B cell (primary cell): ENCODE data around the gene PDP2. TPM values are rescaled to one million over a fixed set of nuclear protein-coding genes. Genes with fewer than 3 reads are reported as not detected.

Experiments used
- ATAC-seq: fragments of 200-7000 bp; cut with Tn5 transposase; one replicate; pipeline ENCODE4 v1.10.0; 2021; ENCODE audit warnings: low read depth, mild to moderate bottlenecking, moderate number of reproducible peaks, moderate library complexity
- CTCF ChIA-PET: fragments of 350-600 bp; sonication (Branson Sonifier 250); formaldehyde crosslinking; loops from one replicate; lab custom pipeline; 2021; ENCODE audit warnings: antibody characterized with exemption, inconsistent platforms; lab: Charles Lee
- POLR2A ChIA-PET: fragments of 350-600 bp; sonication (Branson Sonifier 250); formaldehyde crosslinking; loops from one replicate; lab custom pipeline; 2021; ENCODE audit warnings: antibody characterized with exemption; lab: Charles Lee
- DNase-seq: peaks from one replicate; pipeline ENCODE4 v3.0.0; 2013
- H2AFZ ChIP-seq: 2 replicates; pipeline ENCODE4 v1.6.1; 2012; ENCODE audit warnings: mild to moderate bottlenecking, low read depth, low read length; ENCODE audit not compliant: insufficient read depth, poor library complexity, severe bottlenecking
- H3K27ac ChIP-seq, 2 donors: 1 replicate in 1 of 2; 2 replicates in 1 of 2; pipeline ENCODE4 v1.5.1; 2012 to 2013; ENCODE audit warnings: low read length in 2 of 2, mild to moderate bottlenecking in 2 of 2, moderate library complexity in 1 of 2
- H3K27me3 ChIP-seq, 4 experiments: fragments of 200-600 bp in 1 of 4; sonication (generic) in 1 of 4; replicated peaks in 1 of 4; 1 replicate in 2 of 4; 2 replicates in 2 of 4; pipeline versions ENCODE4 v1.6.1 to v1.7.0; 2013 to 2016; ENCODE audit warnings: low read length in 3 of 4, mild to moderate bottlenecking in 2 of 4, mixed read lengths in 1 of 4, moderate library complexity in 1 of 4; ENCODE audit not compliant: insufficient read depth in 4 of 4, control insufficient read depth in 3 of 4; ENCODE audit errors: control extremely low read depth in 1 of 4
- H3K36me3 ChIP-seq, 2 experiments: replicated peaks in 1 of 2; 1 replicate in 1 of 2; 2 replicates in 1 of 2; pipeline versions ENCODE4 v1.6.1 to v1.7.1; 2013; ENCODE audit warnings: low read length in 1 of 2; ENCODE audit not compliant: insufficient read depth in 2 of 2, control insufficient read depth in 1 of 2; ENCODE audit errors: control extremely low read depth in 1 of 2, extremely low read depth in 1 of 2
- H3K4me1 ChIP-seq, 2 donors: fragments of 200-600 bp in 1 of 2; sonication (generic) in 1 of 2; 1 replicate in 1 of 2; 2 replicates in 1 of 2; pipeline versions ENCODE4 v1.5.1 to v1.6.1; 2013 to 2017; ENCODE audit warnings: low read length in 2 of 2; ENCODE audit not compliant: control insufficient read depth in 2 of 2, insufficient read depth in 2 of 2
- H3K4me2 ChIP-seq: replicated peaks from 2 replicates; pipeline ENCODE3; 2012; ENCODE audit warnings: mild to moderate bottlenecking, low read depth, low read length; ENCODE audit not compliant: poor library complexity, severe bottlenecking
- H3K4me3 ChIP-seq, 5 experiments: fragments of 200-600 bp in 1 of 5; sonication (generic) in 1 of 5; 1 replicate in 3 of 5; 2 replicates in 2 of 5; pipeline versions ENCODE4 v1.5.1 to v1.7.0; 2011 to 2016; ENCODE audit warnings: low read length in 4 of 5, mild to moderate bottlenecking in 4 of 5, low read depth in 2 of 5, control low read depth in 1 of 5, moderate library complexity in 1 of 5; ENCODE audit not compliant: insufficient read depth in 1 of 5; ENCODE audit errors: control extremely low read depth in 1 of 5, extremely low read depth in 1 of 5
- H3K79me2 ChIP-seq: fragments of 200-600 bp; sonication (generic); one replicate; pipeline ENCODE4 v1.6.0; 2016; ENCODE audit warnings: low read length; ENCODE audit not compliant: control insufficient read depth, insufficient read depth
- H3K9ac ChIP-seq: fragments of 200-600 bp; sonication (generic); 2 replicates; pipeline ENCODE4 v1.6.1; 2017; ENCODE audit warnings: mild to moderate bottlenecking, low read length, moderate library complexity
- H3K9me3 ChIP-seq, 3 donors: one replicate each; pipeline versions ENCODE4 v1.6.1 to v1.7.1; 2013; ENCODE audit warnings: low read length in 2 of 3; ENCODE audit not compliant: control insufficient read depth in 2 of 3, insufficient read depth in 1 of 3; ENCODE audit errors: control extremely low read depth in 1 of 3
- H4K20me1 ChIP-seq: 2 replicates; pipeline ENCODE4 v1.6.0; 2012; ENCODE audit warnings: mild to moderate bottlenecking, low read length; ENCODE audit not compliant: insufficient read depth, control insufficient read depth, poor library complexity, severe bottlenecking
- H3K27ac Mint-ChIP-seq: one replicate; pipeline ENCODE4 v1.8.0; 2021; ENCODE audit warnings: mixed read lengths
- H3K27me3 Mint-ChIP-seq: one replicate; pipeline ENCODE4 v1.8.0; 2021; ENCODE audit warnings: mixed read lengths
- H3K4me1 Mint-ChIP-seq: one replicate; pipeline ENCODE4 v1.8.0; 2021; ENCODE audit warnings: mixed read lengths
- H3K4me3 Mint-ChIP-seq: one replicate; pipeline ENCODE4 v1.8.0; 2021; ENCODE audit warnings: mixed read lengths
- H3K9me3 Mint-ChIP-seq: one replicate; pipeline ENCODE4 v1.8.0; 2022; ENCODE audit warnings: mixed read lengths; ENCODE audit not compliant: insufficient read depth
- CTCF ChIP-seq: fragments of 200-600 bp; IDR thresholded peaks from one replicate; pipeline ENCODE4 v1.8.0; 2022; ENCODE audit warnings: antibody characterized with exemption, mild to moderate bottlenecking
- EZH2 ChIP-seq: IDR thresholded peaks from 2 replicates; pipeline ENCODE4 v1.6.1; 2012; ENCODE audit warnings: borderline replicate concordance, low read depth, mild to moderate bottlenecking, moderate library complexity, low read length; ENCODE audit not compliant: insufficient read depth, poor library complexity, severe bottlenecking
- WGBS: methylation state at CpG from one replicate; pipeline ENCODE4 v1.1.5; 2013; ENCODE audit warnings: missing lambda C conversion rate; ENCODE audit not compliant: insufficient coverage; 5-methylcytosine and 5-hydroxymethylcytosine counted together
- intact Hi-C: fragments of 100-400 bp; cut with micrococcal nuclease; formaldehyde crosslinking; loops from one replicate; pipeline ENCODE4 v1.10.0; 2022
- polyA plus RNA-seq: library from polyadenylated mRNA; depleted of rRNA; stranded (reverse); fragments of >200 nt; gene quantifications from 2 replicates; pipeline ENCODE4 v1.2.3, GENCODE V29; 2012
- total RNA-seq, 2 donors: library from RNA; stranded (reverse); fragments of 120-200 nt in 1 of 2; gene quantifications; 1 replicate in 1 of 2; 2 replicates in 1 of 2; pipeline versions ENCODE4 v1.2.3 to v1.2.4, GENCODE V29; 2013 to 2022

PDP2 gene
- total and polyA plus RNA-seq, 2 donors (not counting 1 experiment from before 2014, with no cell fraction given) = 1.9 to 18.7 TPM

GRCh38 chr16:66913081-66913480 is 32.8 kb downstream of the PDP2 start:
- Mint-ChIP-seq H3K9me3 (no peaks in the 10 kb centered on the region), H3K27me3 (peaks cover 6% of the 10 kb centered on the region), H3K4me3 (no peak overlapping the region), H3K4me1 (no peaks in the 10 kb centered on the region), H3K27ac (no peak overlapping the region)
- no peak overlapping the region for H3K4me2 ChIP-seq
- CTCF ChIA-PET = interaction anchor here (0.6 kb wide), 1 partner anchor 45 kb away, joined by 4 read pairs; no protein-coding TSS in a partner anchor
- H4K20me1 ChIP-seq = no peaks in the 10 kb centered on the region
- H3K4me3 ChIP-seq = no peak overlapping the region
- no peaks in the 10 kb centered on the region for H3K36me3 ChIP-seq
- POLR2A ChIA-PET = no interaction called here
- intact Hi-C loops = no loop called here
- ATAC-seq (no peak), DNase-seq (no peak)
- no peaks in the 10 kb centered on the region for H3K27me3 ChIP-seq
- no peaks in the 10 kb centered on the region for H3K4me1 ChIP-seq
- H2AFZ ChIP-seq = no peak overlapping the region
- H3K79me2 ChIP-seq = no peaks in the 10 kb centered on the region
- no peak overlapping the region for H3K9ac ChIP-seq
- TF ChIP-seq EZH2 = no peak
- TF ChIP-seq CTCF = no peak
- no peak overlapping the region for H3K27ac ChIP-seq
- WGBS = 53% methylated on average over 10 of the region's 10 CpGs
- no peaks in the 10 kb centered on the region for H3K9me3 ChIP-seq

GRCh38 chr16:66913711-66914110 is 33.4 kb downstream of the PDP2 start:
- no peaks in the 10 kb centered on the region for H3K79me2 ChIP-seq
- Mint-ChIP-seq H3K4me3 (no peak overlapping the region), H3K27ac (no peak overlapping the region), H3K4me1 (no peaks in the 10 kb centered on the region), H3K27me3 (peaks cover 6% of the 10 kb centered on the region), H3K9me3 (no peaks in the 10 kb centered on the region)
- POLR2A ChIA-PET = no interaction called here
- CTCF ChIA-PET = no interaction called here
- TF ChIP-seq CTCF = no peak
- no peaks in the 10 kb centered on the region for H3K9me3 ChIP-seq
- H3K9ac ChIP-seq = no peak overlapping the region
- ATAC-seq (no peak), DNase-seq (no peak)
- no peak overlapping the region for H3K27ac ChIP-seq
- intact Hi-C loops = no loop called here
- no peaks in the 10 kb centered on the region for H3K27me3 ChIP-seq
- no peak overlapping the region for H3K4me2 ChIP-seq
- no peaks in the 10 kb centered on the region for H4K20me1 ChIP-seq
- H3K4me3 ChIP-seq = no peak overlapping the region
- H2AFZ ChIP-seq = no peak overlapping the region
- WGBS = 87% methylated on average over 4 of the region's 4 CpGs
- no peaks in the 10 kb centered on the region for H3K4me1 ChIP-seq
- no peaks in the 10 kb centered on the region for H3K36me3 ChIP-seq
